ENCODE results near the gene CIAO3.
"Not testable (repeated sequence)": the region's sequence is repeated elsewhere in the genome, so short reads cannot be mapped to it uniquely, and the experiment has no call there.

Gene CIAO3

GRCh38 chr16:743794-744500 is 3.1 kb upstream of the CIAO3 start:
- TF ChIP-seq ZFX (IDR thresholded peaks at IDR 0.05; ENCODE audit: borderline replicate concordance) (no peak), CTCF (IDR thresholded peaks at IDR 0.05) (peak; percentile 13; the same call in 1 of the 2 replicates)
- no peak overlapping the region for H3K27ac ChIP-seq

- H3K27ac ChIP-seq: not testable (repeated sequence)
Measured at GRCh38 chr16:742894-743293, 2.1 kb upstream of the CIAO3 start.

GRCh38 chr16:741986-742629 is 1.3 kb upstream of the CIAO3 start:
- TF ChIP-seq ZFX (IDR thresholded peaks at IDR 0.05; ENCODE audit: borderline replicate concordance): no peak
- TF ChIP-seq CTCF (IDR thresholded peaks at IDR 0.05): no peak
- H3K27ac ChIP-seq: peak overlapping the region; percentile 96

GRCh38 chr16:740459-740763 is 386 bp downstream of the CIAO3 start:
- TF ChIP-seq CTCF (IDR thresholded peaks at IDR 0.05): no peak
- no peak for TF ChIP-seq ZFX (IDR thresholded peaks at IDR 0.05; ENCODE audit: borderline replicate concordance)
- peak overlapping the region; percentile 96 for H3K27ac ChIP-seq

- TF ChIP-seq ZFX (IDR thresholded peaks at IDR 0.05; ENCODE audit: borderline replicate concordance) (no peak), CTCF (IDR thresholded peaks at IDR 0.05) (no peak)
Measured at GRCh38 chr16:739560-740458, 988 bp downstream of the CIAO3 start.

GRCh38 chr16:736936-737481 is 3.8 kb downstream of the CIAO3 start:
- H3K27ac ChIP-seq: peak overlapping the region; percentile 96
- TF ChIP-seq CTCF (IDR thresholded peaks at IDR 0.05) (no peak), ZFX (IDR thresholded peaks at IDR 0.05; ENCODE audit: borderline replicate concordance) (no peak)

More at GRCh38 chr16:739560-740458, 988 bp downstream of the CIAO3 start:
- peak overlapping the region; percentile 96 for H3K27ac ChIP-seq

GRCh38 chr16:735982-736453 is 4.8 kb downstream of the CIAO3 start:
- TF ChIP-seq ZFX (IDR thresholded peaks at IDR 0.05; ENCODE audit: borderline replicate concordance) (no peak), CTCF (IDR thresholded peaks at IDR 0.05) (no peak)
- H3K27ac ChIP-seq: peak overlapping the region; percentile 96

Measured in 22Rv1 (cell line).